GM21381 (cell line): ENCODE measurements around the gene BCL7B.
"Not testable (repeated sequence)": the region's sequence is repeated elsewhere in the genome, so short reads cannot be mapped to it uniquely, and the experiment has no call there.

Experiments
- ATAC-seq: cut with Tn5 transposase; IDR thresholded peaks from one replicate; pipeline ENCODE4 v1.9.1; 2021; ENCODE audit warnings: mild to moderate bottlenecking, moderate library complexity; ENCODE audit not compliant: unreplicated experiment

BCL7B gene

GRCh38 chr7:73573276-73573675, 15.8 kb upstream of the BCL7B start:
- no peak for ATAC-seq

DNA sequence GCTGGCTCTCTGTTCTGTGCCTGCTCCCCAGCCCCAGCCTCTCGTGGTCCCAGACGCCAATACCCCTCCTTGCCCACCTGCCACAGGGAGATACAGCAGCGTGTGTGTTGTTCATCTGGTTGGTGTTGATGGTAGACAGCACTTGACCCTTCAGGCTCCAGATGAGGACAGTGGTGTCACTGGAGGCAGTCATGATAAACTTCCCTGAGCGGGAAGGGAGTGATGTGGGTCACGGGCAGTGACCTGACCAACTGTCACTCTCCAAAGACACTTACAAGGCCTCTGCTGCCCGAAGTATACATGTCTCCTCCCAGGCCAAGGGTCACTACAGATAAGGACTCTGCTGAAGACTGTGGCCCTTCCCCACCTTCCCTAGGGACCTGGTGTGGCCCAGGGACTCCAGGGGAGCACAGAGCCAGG, 15.3 kb upstream of the BCL7B start:
- ATAC-seq, result no peak

DNA sequence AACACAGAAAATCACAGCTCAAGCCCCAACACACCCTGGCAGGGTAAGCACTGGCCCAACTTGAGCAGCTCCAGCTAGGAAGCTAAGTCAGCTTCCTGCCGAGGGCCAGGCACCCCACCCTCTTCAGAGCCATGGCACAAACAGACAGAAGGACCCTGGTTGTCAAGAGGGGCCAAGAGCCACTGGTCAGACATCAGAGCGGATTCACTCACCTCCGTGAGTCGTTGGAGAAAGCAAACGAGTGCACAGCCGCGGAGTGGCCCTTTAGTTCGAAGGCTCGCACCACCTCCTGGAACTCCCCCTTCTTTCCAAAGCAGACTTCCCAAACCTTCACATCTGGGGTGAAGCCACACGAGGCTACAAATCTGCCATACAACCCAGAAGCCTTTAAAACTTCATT, 13.5 kb upstream of the BCL7B start:
- ATAC-seq, result no peak

DNA sequence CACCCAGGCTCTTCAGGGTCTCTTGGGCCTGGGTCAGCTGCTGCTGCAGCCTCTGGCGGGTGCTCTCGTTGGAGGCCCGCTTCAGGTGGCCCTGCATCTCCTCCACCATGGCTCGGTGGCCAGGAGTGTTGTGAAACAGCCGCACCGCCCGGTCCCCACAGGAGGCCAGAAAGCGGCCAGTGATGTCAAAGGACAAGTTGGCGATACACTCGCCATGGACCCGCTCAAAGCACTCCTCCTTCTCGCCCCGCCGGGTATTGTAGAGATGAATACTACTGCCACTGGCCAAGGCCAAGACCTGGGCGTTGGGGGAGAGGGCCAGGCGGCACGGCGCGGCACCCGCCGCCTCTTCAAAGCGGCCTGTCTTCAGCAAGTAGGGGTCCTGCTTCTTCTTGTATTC, 13.0 kb upstream of the BCL7B start:
- no peak for ATAC-seq

DNA sequence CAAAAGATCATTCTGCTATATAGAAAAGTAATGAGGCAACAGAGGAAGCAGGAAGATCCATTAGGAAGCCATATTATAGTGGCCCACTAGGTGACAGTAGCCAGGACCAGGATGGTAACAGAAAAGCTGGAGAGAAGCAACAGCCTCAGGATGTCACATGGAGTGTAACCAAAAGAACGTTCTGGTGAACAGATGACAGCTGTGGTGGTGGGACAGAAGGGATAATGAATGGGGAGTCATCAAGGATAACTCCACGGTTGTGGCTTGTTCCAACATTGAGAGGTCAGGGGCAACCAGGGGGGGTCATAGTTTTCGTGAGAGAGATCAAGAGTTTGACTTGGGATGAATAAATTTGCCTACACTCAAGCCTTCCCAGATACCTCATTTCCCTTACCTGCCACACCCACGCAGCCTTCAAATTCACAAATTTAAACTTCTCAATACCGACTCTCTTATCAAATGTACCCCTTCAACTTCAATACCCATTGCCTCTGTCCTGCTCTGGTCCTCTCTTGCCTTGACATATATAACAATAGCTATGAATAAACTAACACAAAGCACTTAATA, 11.6 kb upstream of the BCL7B start:
- no peak for ATAC-seq

DNA sequence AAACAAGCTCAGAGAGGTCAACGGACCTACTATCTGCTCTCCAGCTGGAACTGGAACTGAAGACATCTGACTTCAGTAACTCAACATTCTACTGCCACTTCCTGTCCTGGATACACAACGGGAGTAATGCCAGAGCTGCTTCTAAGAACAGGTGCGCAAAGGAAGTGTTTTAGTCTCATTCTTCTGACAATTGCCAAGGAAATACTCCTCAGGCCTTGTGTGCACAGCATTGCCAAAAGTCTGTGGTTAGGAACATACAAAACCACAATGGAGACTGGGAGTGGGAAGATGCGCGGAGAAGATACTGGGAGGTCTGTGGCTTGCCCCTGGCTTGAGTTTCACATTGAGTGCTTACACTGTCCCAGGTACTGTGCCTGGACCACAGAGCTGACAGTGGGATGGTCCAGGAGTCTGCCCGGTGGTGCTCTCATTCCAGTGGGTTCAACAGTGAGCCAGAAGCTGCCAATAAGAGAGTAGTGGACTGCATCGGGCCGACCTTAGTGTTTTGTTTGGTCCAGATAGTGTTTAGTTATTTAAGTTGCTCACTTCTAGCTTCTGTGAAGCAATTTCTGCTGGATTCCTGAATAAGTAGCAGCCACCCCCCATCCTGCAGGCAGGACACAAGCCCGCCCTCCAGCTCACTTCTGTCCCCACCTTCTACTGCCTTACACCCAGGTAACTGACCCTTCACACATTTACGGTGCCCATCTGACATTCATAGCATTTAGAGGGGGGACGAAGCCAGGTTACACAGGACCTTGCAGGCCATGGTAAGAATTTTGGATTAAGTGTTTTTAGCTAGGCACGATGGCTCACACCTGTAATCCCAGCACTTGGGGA, 10.6 kb upstream of the BCL7B start:
- ATAC-seq, result no peak

GRCh38 chr7:73567140-73567539, 9.7 kb upstream of the BCL7B start:
- ATAC-seq, result no peak

DNA sequence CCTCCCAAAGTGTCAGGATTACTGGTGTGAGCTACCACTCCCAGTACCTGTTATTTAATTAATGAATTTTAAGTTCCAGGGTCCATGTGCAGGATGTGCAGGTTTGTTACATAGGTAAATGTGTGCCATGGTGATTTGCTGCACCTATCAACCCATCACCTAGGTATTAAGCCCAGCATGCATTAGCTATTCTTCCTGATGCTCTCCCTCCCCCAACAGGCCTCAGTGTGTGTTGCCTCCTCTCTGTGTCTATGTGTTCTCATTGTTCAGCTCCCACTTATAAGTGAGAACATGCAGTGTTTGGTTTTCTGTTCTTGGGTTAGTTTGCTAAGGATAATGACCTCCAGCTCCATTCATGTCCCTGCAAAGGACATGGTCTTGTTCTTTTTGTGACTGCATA, 8.9 kb upstream of the BCL7B start:
- not testable (repeated sequence) for ATAC-seq

GRCh38 chr7:73565675-73566340, 8.3 kb upstream of the BCL7B start:
- ATAC-seq, result no peak

- ATAC-seq, result no peak
Measured at GRCh38 chr7:73560109-73560835, 2.8 kb upstream of the BCL7B start.

DNA sequence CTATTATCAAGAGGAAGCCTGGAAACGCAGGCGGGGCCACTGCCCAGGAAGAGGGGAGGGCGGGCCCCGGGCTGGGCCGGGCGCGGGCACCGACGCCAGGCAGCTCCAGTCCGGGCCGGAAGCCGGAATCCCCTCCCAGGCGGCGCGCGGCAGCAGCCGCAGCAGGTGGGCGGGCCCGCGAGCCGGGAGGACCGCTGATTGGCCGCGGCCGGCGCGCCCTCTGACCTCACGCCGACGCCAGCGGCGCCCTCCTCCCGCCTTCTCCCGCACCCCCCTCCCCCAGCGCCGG, 438 bp downstream of the BCL7B start:
- peak; percentile 90 for ATAC-seq

GRCh38 chr7:73556208-73557107, 1.0 kb downstream of the BCL7B start:
- ATAC-seq, result no peak

- no peak for ATAC-seq
Measured at GRCh38 chr7:73555411-73555982, 2.0 kb downstream of the BCL7B start.

- ATAC-seq, result not testable (repeated sequence)
Measured at GRCh38 chr7:73550093-73550492, 7.4 kb downstream of the BCL7B start.

GRCh38 chr7:73549176-73549575, 8.3 kb downstream of the BCL7B start:
- ATAC-seq, result no peak

GRCh38 chr7:73547841-73548240, 9.6 kb downstream of the BCL7B start:
- ATAC-seq, result no peak

DNA sequence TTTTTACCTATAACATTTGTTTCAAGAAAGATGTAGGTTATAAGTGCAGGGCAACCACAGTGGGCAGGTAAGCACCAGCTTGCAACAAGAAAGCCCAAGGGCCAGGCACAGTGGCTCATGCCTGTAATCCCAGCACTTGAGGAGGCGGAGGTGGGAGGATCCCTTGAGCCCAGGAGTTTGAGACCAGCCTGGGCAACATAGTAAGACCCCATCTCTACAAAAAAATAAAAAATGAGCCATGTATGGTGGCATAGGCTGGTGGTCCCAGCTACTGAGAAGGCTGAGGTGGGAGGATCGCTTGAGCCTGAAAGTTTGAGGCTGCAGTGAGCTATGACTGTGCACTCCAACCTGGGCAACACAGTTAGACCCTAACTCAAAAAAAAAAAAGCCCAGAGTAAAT, 12.8 kb downstream of the BCL7B start:
- no peak for ATAC-seq

DNA sequence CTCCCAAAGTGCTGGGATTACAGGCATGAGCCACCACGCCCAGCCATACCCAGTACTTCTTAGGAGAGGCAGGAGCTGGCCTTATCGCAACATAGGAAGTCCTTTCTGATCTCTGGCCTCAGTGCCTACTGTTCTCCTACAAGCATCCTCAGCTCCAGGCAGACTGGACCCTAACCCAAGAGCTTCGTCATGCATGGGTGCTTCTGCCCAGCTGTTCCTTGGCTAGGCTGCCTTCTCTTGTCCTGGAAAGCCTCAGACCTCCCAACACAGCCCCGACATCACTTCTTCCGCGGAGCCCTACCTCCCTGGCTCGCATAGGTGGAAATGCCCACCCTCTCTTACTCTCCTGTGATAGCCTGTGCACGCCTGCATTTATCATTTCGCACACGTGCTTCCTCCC, 15.8 kb downstream of the BCL7B start:
- ATAC-seq, result no peak

GRCh38 chr7:73539709-73540108, 17.8 kb downstream of the BCL7B start:
- no peak for ATAC-seq

DNA sequence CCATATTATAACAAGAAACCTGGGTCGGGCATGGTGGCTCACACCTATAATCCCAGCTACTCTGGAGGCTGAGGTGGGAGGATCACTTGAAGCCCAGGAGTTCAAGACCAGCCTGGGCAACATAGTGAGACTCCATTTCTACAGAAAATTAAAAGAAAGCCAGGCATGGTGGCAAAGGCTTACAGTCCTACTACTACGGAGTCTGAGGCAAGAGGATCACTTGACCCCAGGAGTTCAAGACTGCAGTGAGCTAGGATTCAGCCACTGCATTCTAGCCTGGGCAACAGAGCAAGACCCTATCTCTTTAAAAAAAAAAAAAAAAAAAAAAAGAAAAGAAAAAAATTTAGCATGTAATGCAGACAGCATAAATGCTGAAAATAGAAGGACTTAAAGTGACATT, 19.0 kb downstream of the BCL7B start:
- not testable (repeated sequence) for ATAC-seq
